GM23248 (cell line): ENCODE measurements around the gene RHPN2. TPM values are rescaled to one million over a fixed set of nuclear protein-coding genes. Genes with fewer than 3 reads are reported as not detected.
"Not testable (repeated sequence)": the region's sequence is repeated elsewhere in the genome, so short reads cannot be mapped to it uniquely, and the experiment has no call there.

Experiments used
- DNase-seq: peaks from one replicate; pipeline ENCODE4 v3.0.0-alpha.2; 2015
- H2AFZ ChIP-seq: fragments of 200-600 bp; sonication (generic); 2 replicates; pipeline ENCODE4 v1.6.1; 2016; ENCODE audit warnings: antibody characterized with exemption
- H3F3A ChIP-seq: fragments of 200-600 bp; sonication (generic); 2 replicates; pipeline ENCODE4 v1.6.1; 2016; ENCODE audit warnings: mild to moderate bottlenecking, antibody characterized with exemption, mixed run types; ENCODE audit not compliant: insufficient read depth
- H3K27ac ChIP-seq: fragments of 200-600 bp; sonication (generic); 2 replicates; pipeline ENCODE4 v1.5.1; 2016; ENCODE audit warnings: mild to moderate bottlenecking
- H3K27me3 ChIP-seq: fragments of 200-600 bp; sonication (generic); replicated peaks from 2 replicates; pipeline ENCODE4 v1.6.1; 2016; ENCODE audit warnings: mild to moderate bottlenecking; ENCODE audit not compliant: insufficient read depth
- H3K36me3 ChIP-seq: fragments of 200-600 bp; sonication (generic); 2 replicates; pipeline ENCODE4 v1.6.1; 2016; ENCODE audit warnings: low read depth, mild to moderate bottlenecking
- H3K4me1 ChIP-seq: fragments of 200-600 bp; sonication (generic); 2 replicates; pipeline ENCODE4 v1.6.1; 2016; ENCODE audit warnings: mild to moderate bottlenecking; ENCODE audit not compliant: insufficient read depth
- H3K4me2 ChIP-seq: fragments of 200-600 bp; sonication (generic); one replicate; pipeline ENCODE4 v1.6.1; 2016; ENCODE audit warnings: mild to moderate bottlenecking; ENCODE audit not compliant: unreplicated experiment
- H3K4me3 ChIP-seq: fragments of 200-600 bp; sonication (generic); 2 replicates; pipeline ENCODE4 v1.5.1; 2016; ENCODE audit warnings: mild to moderate bottlenecking
- H3K79me2 ChIP-seq: fragments of 200-600 bp; sonication (generic); 2 replicates; pipeline ENCODE4 v1.6.1; 2016; ENCODE audit warnings: mild to moderate bottlenecking; ENCODE audit not compliant: insufficient read depth
- H3K9ac ChIP-seq: fragments of 200-600 bp; sonication (generic); 2 replicates; pipeline ENCODE4 v1.6.1; 2016; ENCODE audit warnings: mild to moderate bottlenecking
- H3K9me2 ChIP-seq: fragments of 200-600 bp; sonication (generic); 2 replicates; pipeline ENCODE4 v1.6.1; 2016; ENCODE audit warnings: mixed run types, mild to moderate bottlenecking, moderate library complexity; ENCODE audit not compliant: insufficient read depth
- H3K9me3 ChIP-seq: fragments of 200-600 bp; sonication (generic); one replicate; pipeline ENCODE4 v1.6.1; 2017; ENCODE audit warnings: low read depth
- H4K20me1 ChIP-seq: fragments of 200-600 bp; sonication (generic); 2 replicates; pipeline ENCODE4 v1.6.0; 2016; ENCODE audit not compliant: insufficient read depth
- EZH2 ChIP-seq: fragments of 200-600 bp; sonication (generic); IDR thresholded peaks from 2 replicates; pipeline ENCODE4 v1.6.1; 2018; ENCODE audit warnings: antibody characterized with exemption, mild to moderate bottlenecking; ENCODE audit not compliant: insufficient read depth, poor library complexity, severe bottlenecking
- EZH2phosphoT487 ChIP-seq: fragments of 200-600 bp; sonication (generic); IDR thresholded peaks from 2 replicates; pipeline ENCODE4 v1.6.1; 2018; ENCODE audit warnings: antibody characterized with exemption, moderate library complexity, mild to moderate bottlenecking, low read depth; ENCODE audit not compliant: insufficient read depth
- WGBS, 2 experiments: methylation state at CpG; one replicate each; pipeline ENCODE4 v1.1.6; 2015 to 2017; ENCODE audit warnings: low lambda C conversion rate in 2 of 2, low coverage in 1 of 2; ENCODE audit errors: missing lambda C conversion rate in 2 of 2; 5-methylcytosine and 5-hydroxymethylcytosine counted together
- in situ Hi-C: fragments of 300-500 bp; cut with MboI; formaldehyde crosslinking; loops from 2 replicates; pipeline ENCODE4 v1.15.0; 2020
- polyA plus RNA-seq: library from polyadenylated mRNA; unstranded; fragments of >200 nt; fragmentation: Nextera tagmentation; extraction: Ambion mirVana; gene quantifications from 2 replicates; pipeline ENCODE4 v1.2.1, GENCODE V29; 2016
- total RNA-seq: library from RNA; depleted of rRNA; stranded (reverse); fragments of >200 nt; shearing (Covaris generic); gene quantifications from 2 replicates; pipeline ENCODE4 v1.2.3, GENCODE V29; 2014

Gene RHPN2
- total and polyA plus RNA-seq, 2 experiments from 2014 or later: 1.3 to 1.5 TPM

DNA sequence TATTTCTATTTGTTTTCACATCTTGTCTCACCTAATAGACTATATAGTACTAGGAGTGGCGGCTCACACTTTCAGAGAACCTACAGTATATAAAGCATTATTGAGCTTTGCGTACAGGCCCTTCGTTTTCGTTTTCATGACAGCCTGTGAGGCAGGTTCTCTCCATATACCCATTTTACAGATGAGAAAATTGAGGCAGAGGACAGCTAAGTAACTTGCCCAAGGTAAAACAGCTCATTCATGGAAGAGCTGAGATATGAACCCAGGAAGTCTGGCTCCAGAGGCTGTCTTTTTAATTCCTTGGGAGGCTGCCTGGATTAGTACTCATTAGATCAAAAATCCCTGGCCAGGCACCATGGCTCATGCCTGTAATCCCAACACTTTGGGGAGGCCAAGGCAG, 63.8 kb downstream of the RHPN2 start:
- 90% methylated on average over 4 of the region's 4 CpGs for WGBS, 2 experiments
- Histone ChIP-seq H3K4me1 (no peaks in the 10 kb centered on the region), H3K27ac (no peak overlapping the region), H3K4me3 (no peak overlapping the region), H3K27me3 (no peaks in the 10 kb centered on the region), H3K36me3 (no peaks in the 10 kb centered on the region), H3K4me2 (no peak overlapping the region), H3K79me2 (no peaks in the 10 kb centered on the region), H3K9ac (no peak overlapping the region), H2AFZ (no peak overlapping the region), H4K20me1 (no peaks in the 10 kb centered on the region), H3K9me2 (no peaks in the 10 kb centered on the region), H3K9me3 (no peaks in the 10 kb centered on the region), H3F3A (no peaks in the 10 kb centered on the region)
- TF ChIP-seq EZH2: no peak
- TF ChIP-seq EZH2phosphoT487: no peak
- no peak for DNase-seq
- in situ Hi-C loops: no loop called here

DNA sequence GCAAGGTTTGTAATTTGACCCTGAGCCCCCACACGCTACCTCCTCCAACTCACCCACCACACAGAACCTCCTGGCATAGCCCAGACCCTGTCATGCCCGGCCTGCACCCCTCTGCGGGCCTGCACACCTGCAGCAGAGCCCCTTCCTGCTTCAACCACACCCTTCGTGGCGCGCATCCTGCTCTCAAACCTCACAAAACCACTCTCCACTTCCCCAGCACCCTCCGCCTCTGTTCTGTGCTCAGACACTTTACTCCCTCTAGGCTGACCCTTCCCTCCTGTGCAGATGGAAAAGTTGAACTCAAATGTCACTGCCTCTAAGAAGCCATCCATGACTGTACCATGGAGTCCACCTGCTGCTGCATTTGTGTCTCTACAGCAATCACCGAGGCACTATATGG, 64.2 kb downstream of the RHPN2 start:
- Histone ChIP-seq H4K20me1 (no peaks in the 10 kb centered on the region), H2AFZ (no peak overlapping the region), H3K27me3 (no peaks in the 10 kb centered on the region), H3K36me3 (no peaks in the 10 kb centered on the region), H3K9me3 (no peaks in the 10 kb centered on the region), H3F3A (no peaks in the 10 kb centered on the region), H3K79me2 (no peaks in the 10 kb centered on the region), H3K9me2 (no peaks in the 10 kb centered on the region), H3K4me3 (no peak overlapping the region), H3K27ac (no peak overlapping the region), H3K4me2 (no peak overlapping the region), H3K9ac (no peak overlapping the region), H3K4me1 (no peaks in the 10 kb centered on the region)
- DNase-seq: no peak
- 89 to 95% methylated on average over 8 of the region's 8 CpGs for WGBS, 2 experiments
- TF ChIP-seq EZH2phosphoT487 (no peak), EZH2 (no peak)
- in situ Hi-C loops: no loop called here

DNA sequence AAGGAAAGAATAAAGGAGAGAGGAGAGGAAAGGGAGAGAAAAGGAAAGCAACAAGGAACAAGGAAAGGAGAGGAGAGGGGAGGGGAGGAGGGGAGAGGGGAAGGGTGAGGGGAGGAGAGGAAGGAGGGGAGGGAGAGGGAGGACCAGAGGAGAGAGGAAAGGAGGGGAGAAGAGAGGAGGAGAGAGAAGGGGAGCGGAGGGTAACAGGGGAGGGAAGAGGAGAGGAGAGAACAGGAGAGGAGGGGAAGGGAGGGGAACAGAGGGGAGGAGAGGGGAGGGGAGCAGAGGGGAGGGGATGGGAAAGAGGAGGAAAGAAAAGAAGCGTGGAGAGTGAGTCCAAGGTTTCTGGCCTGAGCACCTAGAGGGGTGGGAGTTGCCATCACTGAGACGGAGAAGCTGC, 66.0 kb downstream of the RHPN2 start:
- no peaks in the 10 kb centered on the region for H3K27me3 ChIP-seq
- TF ChIP-seq EZH2phosphoT487: no peak
- TF ChIP-seq EZH2: no peak
- DNase-seq: no peak
- WGBS, 2 experiments: 48 to 90% methylated on average over 1 to 3 of the region's 3 CpGs
- H2AFZ ChIP-seq: no peak overlapping the region
- H3K79me2 ChIP-seq: no peaks in the 10 kb centered on the region
- H3K4me3 ChIP-seq: no peak overlapping the region
- H3K9me3 ChIP-seq: no peaks in the 10 kb centered on the region
- no peaks in the 10 kb centered on the region for H4K20me1 ChIP-seq
- in situ Hi-C loops: no loop called here
- H3K4me2 ChIP-seq: no peak overlapping the region
- no peaks in the 10 kb centered on the region for H3K4me1 ChIP-seq
- H3F3A ChIP-seq: no peaks in the 10 kb centered on the region
- no peaks in the 10 kb centered on the region for H3K36me3 ChIP-seq
- H3K9ac ChIP-seq: no peak overlapping the region
- H3K27ac ChIP-seq: no peak overlapping the region
- H3K9me2 ChIP-seq: no peaks in the 10 kb centered on the region

DNA sequence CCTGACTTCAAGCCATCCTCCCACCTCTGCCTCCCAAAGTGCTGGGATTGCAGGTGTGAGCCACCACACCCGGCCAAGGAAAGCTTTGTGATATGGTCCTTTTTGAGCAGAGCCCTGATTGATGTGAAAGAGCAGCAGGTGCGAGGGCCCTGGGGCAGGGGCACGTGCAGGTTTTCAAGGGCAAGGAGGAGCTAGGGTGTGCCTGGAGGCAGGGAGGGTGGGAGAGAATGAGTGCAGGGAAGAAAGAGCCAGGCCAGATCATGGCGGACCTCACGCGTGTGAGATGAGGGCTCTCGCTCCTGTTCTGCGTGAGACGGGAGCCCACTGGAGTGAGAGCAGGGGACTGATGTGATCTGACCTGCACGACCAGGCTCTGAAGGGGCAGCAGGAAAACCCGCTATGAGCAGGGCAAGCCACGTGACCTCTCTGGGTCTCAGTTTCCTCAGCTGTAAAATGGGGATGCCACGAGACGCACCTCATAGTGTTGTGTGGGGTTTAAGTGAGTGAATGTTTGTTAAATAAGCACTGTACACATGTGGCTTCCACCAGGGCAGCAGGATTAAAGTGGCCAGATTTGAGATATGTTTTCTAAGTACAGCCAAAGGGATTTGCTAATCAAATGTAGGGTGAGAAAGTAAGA, 66.9 kb downstream of the RHPN2 start:
- in situ Hi-C loops: no loop called here
- H3K4me2 ChIP-seq: no peak overlapping the region
- H3K4me3 ChIP-seq: no peak overlapping the region
- H3K79me2 ChIP-seq: no peaks in the 10 kb centered on the region
- H3K9me3 ChIP-seq: no peaks in the 10 kb centered on the region
- H4K20me1 ChIP-seq: no peaks in the 10 kb centered on the region
- no peaks in the 10 kb centered on the region for H3K4me1 ChIP-seq
- no peak for DNase-seq
- TF ChIP-seq EZH2phosphoT487: no peak
- no peak for TF ChIP-seq EZH2
- WGBS, 2 experiments: 81 to 84% methylated on average over 11 to 14 of the region's 14 CpGs
- no peaks in the 10 kb centered on the region for H3K36me3 ChIP-seq
- H3K27me3 ChIP-seq: no peaks in the 10 kb centered on the region
- H3F3A ChIP-seq: no peaks in the 10 kb centered on the region
- H2AFZ ChIP-seq: no peak overlapping the region
- H3K9me2 ChIP-seq: no peaks in the 10 kb centered on the region
- H3K27ac ChIP-seq: no peak overlapping the region
- no peak overlapping the region for H3K9ac ChIP-seq

DNA sequence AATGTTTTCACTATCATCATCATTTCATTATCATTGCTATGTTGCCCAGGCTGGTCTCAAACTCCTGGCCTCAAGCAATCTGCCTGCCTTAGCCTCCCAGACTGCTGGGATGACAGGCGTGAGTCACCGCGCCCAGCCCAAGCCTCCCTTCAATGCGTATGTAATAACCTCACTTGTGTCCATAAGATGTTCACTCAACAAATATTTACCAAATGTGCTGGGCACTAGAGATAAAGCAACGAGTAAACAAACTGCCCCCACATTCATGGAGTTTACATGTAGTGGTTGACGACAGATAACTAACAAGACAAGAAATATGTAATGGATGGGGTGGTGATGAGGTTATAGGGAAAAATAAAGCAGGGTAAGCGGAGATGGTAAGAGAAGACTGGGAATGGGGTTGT, 67.6 kb downstream of the RHPN2 start:
- H3K9ac ChIP-seq, H3K4me1 ChIP-seq, H3K4me3 ChIP-seq, H3K9me3 ChIP-seq, H3K36me3 ChIP-seq, in situ Hi-C loops, H3K27ac ChIP-seq, H3K27me3 ChIP-seq, DNase-seq, H2AFZ ChIP-seq, H3K79me2 ChIP-seq, H3K9me2 ChIP-seq, H3K4me2 ChIP-seq, H3F3A ChIP-seq, H4K20me1 ChIP-seq: not testable (repeated sequence)
- 79 to 82% methylated on average over 7 of the region's 7 CpGs for WGBS, 2 experiments

DNA sequence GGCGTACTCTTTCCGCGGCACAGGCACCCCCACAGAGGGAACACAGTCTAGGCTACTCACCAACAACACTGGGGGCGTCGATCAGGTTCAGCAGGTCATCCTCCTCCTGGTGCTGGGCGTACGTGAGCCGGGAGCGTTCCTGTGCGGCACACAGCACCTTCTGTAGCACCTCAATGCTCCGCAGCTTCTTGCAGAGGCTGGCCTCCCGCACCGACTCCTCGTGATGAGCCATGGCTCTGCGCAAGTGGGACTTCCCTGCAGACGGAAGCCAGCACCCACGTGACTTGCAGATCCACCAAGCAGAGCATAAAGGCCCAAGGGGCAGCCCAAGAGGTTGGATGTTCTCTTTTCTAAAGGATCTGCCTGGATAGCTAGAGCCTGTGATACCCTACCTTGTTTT, 68.7 kb downstream of the RHPN2 start:
- in situ Hi-C loops, DNase-seq, H3K27me3 ChIP-seq, H3K9me3 ChIP-seq, H3K36me3 ChIP-seq, H3K27ac ChIP-seq, H3K4me3 ChIP-seq, H3K79me2 ChIP-seq, H3K9ac ChIP-seq, H3F3A ChIP-seq, H3K4me1 ChIP-seq, H4K20me1 ChIP-seq, H2AFZ ChIP-seq, H3K9me2 ChIP-seq, H3K4me2 ChIP-seq: not testable (repeated sequence)
- WGBS, 2 experiments: 86 to 87% methylated on average over 17 of the region's 17 CpGs
